HG03097 (cell line): ENCODE results near the gene RALY.

Experiments used
- ATAC-seq: cut with Tn5 transposase; IDR thresholded peaks from one replicate; pipeline ENCODE4 v1.9.1; 2021; ENCODE audit not compliant: unreplicated experiment, low FRiP score

Gene RALY

DNA sequence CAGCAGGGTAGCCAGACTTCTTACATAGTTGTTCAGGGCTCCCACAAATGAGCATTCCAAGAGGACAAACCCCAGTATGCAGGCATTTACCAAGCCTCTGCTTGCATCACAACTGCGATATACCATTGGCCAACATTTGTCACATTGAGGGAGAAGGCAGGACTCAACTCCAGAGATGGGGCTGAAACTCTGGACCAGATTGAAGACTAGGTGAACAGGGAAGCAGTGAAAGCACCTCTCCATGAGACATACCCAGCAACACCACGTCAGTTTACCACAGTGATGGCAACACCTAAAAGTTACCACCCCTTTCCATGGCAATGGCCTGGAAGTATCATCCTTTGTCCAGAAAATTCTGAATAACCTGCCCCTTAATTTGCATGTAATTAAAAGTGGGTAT lies 7.9 kb upstream of the RALY start:
- no peak for ATAC-seq

DNA sequence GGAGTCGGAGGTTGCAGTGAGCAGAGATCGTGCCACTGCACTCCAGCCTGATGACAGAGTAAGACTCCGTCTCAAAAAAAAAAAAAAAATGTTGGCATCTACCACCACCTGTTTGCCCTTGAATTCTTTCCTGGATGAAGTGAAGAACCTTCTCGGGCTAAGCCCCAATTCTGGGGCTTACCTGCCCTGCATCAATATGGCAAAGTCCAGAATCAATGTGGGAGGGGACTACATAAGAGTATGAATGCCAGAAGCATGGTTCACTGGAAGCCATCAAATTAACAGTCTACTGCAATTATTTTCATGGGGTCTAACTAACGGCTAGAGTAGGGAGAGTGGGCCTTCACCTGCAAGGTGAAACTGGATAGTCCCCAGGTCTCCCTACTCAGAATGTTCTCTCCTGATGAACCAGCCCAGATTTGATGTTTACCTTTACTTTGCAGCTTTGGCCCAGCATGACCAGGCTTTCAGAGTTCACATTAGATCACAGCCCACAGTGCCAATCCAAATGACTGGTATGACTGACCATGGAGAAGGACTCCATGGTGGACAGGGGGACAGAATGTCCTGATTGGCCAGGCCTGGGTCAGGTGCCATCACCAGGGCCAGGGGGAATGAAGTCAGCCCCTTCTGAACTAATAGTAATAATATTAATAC lies 7.0 kb upstream of the RALY start:
- no peak for ATAC-seq

DNA sequence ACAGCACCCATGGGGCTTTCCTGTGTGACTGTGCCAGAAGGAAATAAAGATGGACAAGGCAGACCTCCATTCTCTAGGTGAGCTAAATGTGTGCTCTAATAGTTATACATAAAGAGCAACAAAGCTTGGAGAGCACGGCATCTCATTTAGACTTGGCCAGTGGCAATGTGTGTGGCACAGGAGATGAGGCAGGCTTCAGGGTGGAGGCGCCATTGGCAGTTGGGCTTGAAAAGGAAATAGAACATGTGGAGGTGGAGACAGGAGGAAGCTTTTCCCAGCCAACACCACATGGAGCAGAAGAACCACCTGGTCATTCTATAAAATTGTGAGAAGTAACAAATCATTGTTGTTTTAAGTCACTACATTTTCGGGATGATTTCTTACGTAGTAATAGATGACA lies 3.6 kb upstream of the RALY start:
- ATAC-seq: no peak

DNA sequence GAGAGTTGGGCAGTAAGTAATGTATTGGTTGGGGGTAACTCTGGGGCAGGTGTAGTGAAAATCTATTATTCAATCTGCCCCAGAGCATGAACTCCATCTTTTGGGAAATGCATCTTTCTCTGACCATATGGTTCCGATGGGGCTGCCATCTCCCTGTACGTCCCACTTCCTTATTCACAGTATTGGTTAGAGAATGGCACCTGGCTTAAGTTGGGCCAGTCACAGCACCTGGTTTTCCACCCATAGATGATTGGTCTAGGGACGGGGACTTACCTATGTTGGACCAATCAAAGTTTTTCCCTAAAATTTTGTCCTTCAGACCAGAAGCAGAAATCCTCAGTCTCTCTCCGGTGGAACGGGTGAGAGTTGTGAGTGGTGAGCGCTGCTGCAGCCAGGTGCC lies 2.2 kb upstream of the RALY start:
- no peak for ATAC-seq

DNA sequence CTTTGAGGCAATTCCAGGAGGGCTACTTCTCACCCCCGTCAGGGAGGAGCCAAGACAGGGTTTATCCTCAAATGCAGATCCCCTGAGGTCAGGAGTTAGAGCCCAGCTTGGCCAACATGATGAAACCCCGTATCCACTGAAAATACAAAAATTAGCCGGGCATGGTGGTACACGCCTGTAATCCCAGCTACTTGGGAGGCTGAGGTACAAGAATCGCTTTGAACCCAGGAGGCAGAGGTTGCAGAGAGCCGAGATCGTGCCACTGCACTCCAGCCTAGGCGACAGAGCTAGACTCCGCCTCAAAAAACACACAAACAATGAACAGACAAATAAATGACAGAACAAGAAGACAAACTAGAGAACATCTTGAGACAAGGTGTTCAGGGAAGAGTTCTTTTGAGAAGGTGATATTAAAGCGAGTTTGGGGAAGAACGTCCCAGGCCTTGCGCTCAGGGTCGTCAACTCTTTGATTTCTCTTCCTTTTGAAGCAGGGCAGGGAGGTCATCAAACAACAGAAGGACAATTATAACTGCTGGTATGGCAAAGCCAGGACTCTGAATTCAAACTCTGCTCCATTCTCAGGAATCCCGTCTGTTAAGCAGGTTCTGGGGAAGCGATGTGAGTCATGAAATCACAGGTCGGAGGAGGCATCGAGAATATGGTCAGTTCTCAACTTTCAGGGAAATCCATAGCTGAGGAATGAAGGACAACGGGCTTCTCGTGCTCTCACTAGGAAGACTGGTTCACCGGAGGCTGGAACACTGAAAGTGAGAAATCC lies 1.4 kb upstream of the RALY start:
- no peak for ATAC-seq

DNA sequence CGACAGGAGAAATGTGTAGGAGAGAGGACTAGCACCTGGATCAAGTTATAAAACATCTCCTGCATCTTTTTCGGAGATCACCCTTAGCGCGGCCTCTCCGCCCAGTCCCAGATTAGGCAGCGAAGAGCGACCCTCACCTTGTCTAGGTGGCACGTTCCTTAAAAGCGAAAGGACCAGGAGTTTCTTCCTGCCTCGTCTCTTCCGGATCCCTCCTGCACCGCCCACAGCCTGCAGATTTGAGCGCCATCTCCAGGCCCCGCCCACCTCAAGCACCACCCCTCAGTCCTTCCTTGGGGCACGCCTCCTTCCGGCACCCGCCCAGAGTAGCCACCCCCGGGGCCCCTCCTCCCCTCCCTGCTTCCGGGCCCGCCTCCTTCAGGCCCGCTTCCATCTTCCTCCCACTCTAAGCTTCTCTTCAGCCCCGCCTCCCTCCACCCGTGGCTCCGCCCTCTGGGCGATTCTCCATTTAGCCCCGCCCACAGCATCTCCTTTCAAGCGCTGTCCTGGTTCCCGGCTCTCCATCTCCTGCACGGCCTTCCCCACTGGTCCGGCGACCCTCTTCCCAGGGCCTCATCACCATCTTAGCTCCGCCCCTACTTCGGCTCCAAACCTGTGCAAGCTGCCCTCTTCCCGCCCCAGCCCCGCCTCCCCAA lies 662 bp upstream of the RALY start:
- ATAC-seq: peak; percentile 61

DNA sequence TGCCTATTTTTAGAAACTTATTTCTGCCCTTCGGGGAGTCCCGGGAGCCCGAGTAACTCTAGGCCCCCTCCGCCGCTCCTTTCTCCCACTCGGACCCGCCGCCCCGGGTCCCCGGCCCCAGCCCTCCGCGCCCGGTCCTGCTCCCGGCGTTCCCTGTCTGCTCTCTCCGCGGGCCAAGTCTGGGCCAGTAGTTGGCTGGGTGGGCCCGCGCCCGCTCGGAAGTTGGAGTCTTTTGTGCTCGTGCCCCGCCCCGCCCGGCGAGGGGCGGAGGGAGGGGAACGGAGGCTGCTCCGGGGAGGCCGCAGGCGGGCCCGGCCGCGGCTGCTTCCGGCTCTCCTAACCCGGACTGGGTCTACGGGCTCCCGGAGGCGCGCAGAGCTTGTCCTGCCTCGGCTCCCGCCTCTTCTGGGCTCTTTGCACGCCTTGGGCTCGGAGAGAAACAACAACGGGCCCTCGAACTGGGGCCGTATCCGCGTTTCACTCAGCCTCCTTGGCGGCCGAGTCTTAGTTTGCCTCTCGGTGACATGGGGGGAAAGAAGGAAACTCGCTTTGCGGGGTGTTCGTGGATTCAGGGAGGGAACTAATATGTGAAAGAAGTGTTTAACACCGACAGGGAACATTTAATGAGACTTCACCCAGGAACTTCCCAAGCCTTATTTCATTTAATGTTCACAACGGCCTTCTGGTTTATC lies 657 bp downstream of the RALY start:
- peak; percentile 18 for ATAC-seq

DNA sequence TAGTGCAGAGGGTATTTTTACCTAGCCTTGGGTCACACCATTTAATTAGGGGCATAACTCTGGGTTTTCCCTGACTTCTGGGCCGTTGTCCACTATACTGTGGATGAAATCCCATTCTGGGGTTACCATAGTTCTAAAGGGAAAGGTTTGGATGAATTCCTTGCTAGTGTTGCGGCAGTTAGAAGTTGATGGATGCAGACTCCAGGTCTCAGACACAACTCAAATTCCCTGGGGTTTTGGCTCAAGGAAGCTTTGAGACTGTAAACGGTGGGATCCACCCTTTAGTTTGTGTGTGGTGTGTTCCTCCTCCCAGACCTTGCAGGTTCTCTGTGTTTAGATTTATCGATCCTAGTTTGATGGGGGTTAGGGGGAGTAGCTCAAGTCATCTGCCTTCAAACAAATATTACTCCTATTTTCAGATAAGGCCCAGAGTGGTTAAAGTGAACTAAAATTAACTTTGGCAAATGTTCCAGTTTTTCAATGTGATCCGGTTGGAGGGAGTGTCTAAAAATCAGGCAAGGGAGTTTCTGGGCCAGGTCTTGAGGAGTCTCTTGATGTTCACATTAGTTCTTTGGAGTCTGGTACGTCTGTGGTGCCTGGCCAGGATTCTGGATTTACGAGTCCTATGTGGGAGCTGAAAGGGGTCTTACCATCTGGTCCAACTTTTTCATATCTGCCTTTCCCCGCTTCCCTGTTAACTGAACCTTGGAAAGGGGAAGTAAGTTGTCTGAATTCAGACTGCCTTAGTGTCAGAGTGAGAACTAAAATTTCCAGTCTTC lies 1.5 kb downstream of the RALY start:
- ATAC-seq: no peak

DNA sequence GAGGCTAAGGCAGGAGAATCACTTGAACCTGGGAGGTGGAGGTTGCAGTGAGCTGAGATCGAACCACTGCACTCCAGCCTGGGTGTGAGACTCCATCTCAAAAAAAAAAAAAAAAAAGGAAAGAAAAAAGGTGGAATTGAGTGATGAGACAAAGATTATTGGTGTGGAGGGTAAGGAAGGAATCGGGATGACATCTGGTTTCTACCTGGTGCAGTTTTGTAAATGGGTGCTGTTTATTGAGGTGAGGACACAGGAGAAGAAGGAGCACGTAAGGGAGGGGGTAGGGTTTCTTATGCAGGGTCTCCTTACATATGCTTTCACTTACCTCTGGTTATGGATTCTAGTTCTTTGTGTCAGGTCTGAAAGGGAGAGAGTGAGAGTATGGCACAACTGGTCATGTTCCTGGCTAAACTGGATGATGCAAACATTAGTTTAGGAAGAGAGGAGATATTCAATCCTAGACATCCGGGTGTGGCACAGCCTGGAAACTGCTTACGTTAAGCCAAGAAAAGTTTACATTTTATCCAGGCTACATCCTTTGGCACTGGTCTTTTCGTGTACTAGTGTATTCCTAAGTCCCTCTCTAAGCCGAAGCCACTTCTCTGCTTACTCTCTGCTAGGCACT lies 5.4 kb downstream of the RALY start:
- ATAC-seq: no peak

DNA sequence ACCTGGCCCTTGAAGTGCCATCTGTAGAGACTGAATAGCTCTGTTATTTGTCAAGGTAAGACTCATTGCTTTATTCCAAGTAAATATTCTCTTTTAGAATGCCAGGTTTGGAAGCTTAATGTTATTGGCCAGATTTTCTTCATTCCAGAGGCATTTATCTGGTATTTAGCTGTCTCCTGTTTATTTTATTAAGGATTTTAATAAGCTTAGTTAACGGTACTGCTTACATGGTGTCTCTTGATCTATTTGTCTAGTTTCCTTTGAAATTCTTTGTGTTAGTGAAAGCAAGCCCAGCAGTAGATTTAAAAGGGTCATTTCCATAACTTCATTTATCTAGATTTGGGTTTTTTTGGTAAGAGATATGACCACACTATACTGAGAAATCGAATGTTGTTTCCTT lies 7.7 kb downstream of the RALY start:
- no peak for ATAC-seq

DNA sequence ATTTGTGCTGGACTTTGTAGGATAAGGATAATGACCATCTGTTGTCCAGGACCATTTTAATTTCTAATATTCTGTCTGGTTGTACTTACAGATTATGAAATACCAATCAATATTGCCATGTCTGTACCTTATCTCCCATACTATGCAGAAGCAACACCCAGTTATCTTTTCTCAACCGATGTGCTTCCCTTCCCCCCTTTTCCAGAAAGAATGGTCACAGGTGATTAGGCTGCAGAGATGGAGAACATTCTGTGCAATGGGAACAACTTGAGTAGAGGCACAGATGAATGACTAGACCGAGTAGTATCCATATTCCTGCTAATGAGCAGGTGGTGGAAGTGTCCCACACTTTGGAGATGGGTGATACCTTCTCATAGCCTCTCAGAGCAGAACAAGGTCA lies 10.5 kb downstream of the RALY start:
- no peak for ATAC-seq

DNA sequence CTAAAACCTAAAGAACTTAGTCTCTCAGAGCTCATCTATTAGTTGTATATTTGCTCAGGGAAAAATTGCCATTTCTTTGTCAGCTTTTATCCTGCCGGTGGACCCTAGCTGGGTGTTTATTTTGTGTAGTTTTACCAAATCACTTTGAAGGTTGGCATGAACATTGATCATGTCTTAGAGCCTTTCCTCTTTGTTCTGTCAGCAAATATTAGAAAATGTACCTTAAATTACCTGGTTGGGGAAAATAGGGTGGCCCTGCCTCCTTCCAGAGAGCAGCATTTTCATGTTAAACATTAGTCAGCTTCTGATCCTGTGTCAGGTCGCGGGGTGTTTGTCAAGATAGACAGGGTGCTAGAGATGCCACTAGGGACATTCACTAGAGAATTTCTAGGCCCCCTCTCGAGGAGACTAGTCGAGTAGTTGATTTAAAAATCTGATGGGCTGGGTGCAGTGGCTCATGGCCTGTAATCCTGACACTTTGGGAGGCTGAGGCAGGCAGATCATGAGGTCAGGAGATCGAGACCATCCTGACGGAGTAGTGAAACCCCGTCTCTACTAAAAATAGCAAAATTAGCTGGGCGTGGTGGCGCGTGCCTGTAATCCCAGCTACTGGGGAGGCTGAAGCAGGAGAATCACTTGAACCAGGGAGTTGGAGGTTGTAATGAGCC lies 11.2 kb downstream of the RALY start:
- ATAC-seq: no peak

DNA sequence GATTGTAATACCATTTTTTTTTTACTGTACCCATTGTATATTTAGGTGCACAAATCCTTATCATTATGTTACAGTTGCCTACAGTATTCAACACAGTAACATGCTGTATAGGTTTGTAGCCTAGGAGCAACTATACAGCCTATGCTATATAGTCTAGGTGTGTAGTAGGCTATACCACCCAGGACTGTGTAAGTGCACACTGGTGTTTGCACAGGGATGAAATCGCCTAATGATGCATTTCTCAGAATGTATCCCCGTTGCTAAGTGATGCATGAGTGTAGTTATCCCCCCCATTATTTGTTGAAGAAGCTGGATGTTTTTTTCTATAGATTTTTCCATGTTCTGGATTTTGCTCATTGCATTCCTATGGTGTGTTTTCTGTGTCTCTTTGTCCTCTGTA lies 12.9 kb downstream of the RALY start:
- no peak for ATAC-seq

DNA sequence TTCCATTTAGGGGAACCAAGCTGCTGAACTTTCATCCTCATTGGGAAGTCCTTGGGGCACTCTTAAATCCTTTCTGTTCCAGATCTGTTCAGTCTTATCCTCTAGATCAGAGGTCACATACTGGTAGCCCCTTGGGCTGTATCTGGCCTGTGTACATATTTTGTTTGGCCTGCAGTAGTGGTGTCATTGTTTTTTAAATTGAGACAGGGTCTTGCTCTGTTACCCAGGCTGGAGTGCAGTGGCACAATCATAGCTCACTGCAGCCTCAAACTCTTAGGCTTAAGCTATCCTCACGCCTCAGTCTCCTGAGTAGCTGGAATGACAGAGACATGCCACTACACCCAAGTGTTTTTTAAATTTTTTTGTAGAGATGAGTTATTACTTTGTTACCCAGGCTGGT lies 14.8 kb downstream of the RALY start:
- ATAC-seq: no peak

DNA sequence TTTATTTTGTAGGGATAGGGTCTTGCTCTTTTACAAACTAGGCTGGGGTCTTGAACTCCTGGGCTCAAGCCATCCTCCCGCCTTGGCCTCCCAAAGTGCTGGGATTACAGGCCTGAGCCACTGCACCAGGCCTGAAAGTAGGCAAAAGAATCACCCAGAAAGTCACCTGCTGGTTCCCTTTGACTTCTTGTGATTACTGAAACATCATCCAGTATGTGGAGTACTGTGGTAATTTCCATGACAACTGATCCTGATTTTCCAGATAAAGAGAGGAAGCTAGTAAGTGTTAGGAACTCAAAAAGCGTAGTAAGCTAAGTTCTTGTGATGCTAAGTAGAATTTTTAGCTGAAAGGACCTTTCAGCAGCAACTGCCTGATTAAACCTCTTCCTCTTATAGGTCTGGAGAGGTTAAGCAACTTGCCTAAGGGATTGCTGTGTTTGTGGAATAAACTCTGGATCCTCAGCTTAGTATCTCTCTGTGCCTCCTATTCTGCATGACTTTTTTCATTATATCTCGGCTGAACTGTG lies 16.8 kb downstream of the RALY start:
- ATAC-seq: no peak

DNA sequence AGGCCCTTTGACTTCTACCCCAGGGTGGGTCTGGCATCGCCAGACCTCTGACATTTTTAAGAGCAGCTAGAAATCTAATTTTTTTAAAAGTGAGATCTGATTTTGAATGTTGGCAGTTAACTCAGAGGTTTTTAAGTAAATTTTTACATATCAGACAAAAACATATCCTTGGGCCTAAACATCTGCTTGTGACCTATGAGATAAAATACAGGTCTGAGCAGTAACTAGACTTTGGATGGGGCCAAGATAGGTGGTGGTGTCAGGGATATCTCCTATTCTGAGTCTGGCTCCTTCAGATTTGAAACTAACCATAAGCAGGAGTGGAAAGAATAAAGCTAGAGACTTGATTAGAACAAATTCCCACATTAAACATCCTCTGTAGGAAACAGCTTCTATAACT lies 17.6 kb downstream of the RALY start:
- ATAC-seq: no peak

DNA sequence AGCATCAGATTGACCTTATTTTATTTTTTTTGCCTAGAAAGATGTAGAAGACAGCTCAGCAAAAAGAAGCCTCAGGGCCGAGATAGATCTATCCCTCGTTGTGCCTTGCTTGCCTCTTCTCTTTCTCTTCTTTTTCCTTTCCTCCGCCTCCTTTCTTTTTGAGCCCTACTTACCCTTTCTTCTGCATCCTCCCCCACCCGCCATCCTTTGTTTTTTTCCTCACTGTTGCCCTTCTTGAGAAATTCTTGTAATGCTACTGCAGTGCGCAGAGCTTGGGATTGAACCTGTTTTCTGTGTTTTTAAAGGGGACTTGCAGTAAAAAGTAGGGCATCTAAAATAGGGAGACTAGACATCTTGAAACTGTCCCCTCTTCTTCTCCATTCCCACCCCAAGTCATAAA lies 18.6 kb downstream of the RALY start:
- ATAC-seq: no peak

DNA sequence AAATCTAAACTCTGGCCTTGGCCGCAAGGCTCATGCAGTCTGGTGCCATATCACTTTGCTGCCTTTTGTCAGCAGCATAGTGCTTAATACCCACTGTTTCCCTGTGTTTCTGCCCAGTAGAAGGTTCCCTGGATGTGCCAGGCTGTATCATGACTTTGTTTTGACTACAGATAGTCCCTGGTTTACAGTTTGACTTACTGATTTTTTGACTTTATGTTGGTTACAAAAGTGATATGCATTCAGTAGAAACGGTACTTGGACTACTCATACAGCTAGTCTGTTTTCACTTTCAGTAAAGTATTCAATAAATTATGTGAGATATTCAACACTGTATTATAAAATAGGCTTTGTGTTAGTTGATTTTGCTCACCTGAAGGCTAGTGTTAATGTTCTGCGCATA lies 19.0 kb downstream of the RALY start:
- no peak for ATAC-seq

DNA sequence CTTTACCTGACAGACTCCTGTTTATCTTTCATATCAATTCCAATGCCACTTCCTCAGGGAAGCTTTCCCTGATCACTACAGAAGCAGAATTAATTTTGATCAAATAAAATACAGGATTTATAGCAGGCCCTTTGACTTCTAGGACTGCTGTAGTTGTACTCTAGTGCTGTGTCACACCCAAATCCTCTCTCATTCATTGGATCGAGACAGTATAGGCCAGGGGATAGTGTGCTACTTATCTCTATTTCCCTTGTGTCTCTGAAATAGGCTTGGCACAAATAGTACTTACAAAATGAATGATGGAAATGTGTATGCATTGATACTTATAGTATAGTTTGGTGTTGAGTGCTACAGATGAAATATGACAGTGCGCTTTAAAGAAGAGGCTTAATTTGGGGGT lies 19.8 kb downstream of the RALY start:
- no peak for ATAC-seq
